NCI-H774 (cell line): ENCODE data around the gene CASQ2.
"Not testable (repeated sequence)": the region's sequence is repeated elsewhere in the genome, so short reads cannot be mapped to it uniquely, and the experiment has no call there.

Experiments used
- DNase-seq: peaks from one replicate; lab custom pipeline; 2025; lab: John Stamatoyannopoulos, UW

Gene CASQ2

DNA sequence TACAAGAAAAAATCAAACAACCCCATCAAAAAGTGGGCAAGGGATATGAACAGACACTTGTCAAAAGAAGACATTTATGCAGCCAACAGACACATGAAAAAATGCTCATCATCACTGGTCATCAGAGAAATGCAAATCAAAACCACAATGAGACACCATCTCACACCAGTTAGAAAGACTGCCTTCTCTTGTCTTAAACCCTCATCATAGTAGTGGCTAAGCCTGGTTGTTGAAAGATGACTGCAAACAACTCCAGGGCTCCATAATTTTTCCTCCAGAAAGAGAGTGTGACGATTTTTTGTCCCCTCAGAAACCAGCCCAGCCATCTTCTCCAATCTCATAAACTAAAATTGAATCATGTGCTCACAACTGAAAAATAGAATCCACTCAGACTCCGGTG lies 12.1 kb upstream of the CASQ2 start:
- DNase-seq, result not testable (repeated sequence)

- DNase-seq, result not testable (repeated sequence)
Observed at GRCh38 chr1:115779075-115779474, 10.6 kb upstream of the CASQ2 start.

- peak; percentile 78 for DNase-seq
Observed at GRCh38 chr1:115771847-115772457, 3.4 kb upstream of the CASQ2 start.

GRCh38 chr1:115771094-115771846 lies 2.8 kb upstream of the CASQ2 start:
- DNase-seq, result peak; percentile 55

GRCh38 chr1:115767403-115767802 lies 1.1 kb downstream of the CASQ2 start:
- DNase-seq, result no peak

GRCh38 chr1:115765091-115765490 lies 3.4 kb downstream of the CASQ2 start:
- DNase-seq, result no peak

DNA sequence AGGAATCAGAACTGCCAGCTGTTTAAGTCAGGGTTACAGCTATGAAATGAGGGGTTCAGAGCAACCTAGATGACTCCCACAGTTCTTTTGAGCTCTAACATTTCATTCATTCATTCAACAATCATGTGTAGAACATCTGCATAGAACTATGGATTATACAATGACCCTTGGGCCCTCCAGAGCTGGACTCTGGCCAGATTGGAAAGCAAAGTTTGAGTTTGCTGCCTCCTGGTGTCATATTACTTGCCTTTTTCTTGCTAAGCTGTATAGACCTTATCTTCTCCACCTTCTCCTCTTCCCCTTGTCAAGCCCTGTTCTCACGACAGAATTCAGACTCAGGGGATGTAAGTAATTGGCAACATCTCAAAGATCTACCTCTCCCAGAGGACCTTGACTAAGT lies 4.0 kb downstream of the CASQ2 start:
- peak; percentile 26 for DNase-seq

- no peak for DNase-seq
Observed at GRCh38 chr1:115762779-115763178, 5.7 kb downstream of the CASQ2 start.

DNA sequence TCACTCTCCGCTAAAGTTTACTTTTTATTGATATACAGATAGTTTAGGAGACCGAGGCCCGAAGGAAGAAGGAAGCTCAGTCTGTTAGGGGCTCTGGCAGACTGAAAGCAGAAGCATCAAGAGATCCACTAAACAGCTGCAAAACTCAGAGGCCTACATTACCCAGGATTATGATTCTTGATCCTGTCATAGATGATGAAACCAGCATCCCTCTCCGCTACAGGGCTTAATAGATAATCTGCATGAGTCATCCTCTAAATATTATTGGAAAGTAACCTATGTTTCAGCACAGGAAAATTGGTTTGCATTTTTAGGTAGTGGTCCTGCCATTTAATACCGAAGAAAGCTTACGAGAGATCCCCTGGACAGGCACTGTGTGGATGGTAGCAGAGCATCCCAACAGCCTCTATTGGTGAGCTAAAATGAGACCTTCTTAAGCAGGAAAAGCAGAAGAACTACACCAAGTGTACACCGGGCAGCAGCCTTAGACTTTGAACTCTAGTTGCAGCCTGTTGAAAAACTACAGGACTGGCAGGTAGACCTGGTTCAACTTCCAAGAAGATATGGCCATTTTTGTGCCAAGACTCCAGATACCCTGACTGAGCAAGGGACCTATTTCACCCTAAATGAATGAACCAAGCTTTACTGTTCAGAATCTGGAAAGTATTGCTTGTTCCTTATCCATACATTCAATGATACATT lies 6.8 kb downstream of the CASQ2 start:
- DNase-seq, result no peak

GRCh38 chr1:115757856-115758255 lies 10.7 kb downstream of the CASQ2 start:
- no peak for DNase-seq

DNA sequence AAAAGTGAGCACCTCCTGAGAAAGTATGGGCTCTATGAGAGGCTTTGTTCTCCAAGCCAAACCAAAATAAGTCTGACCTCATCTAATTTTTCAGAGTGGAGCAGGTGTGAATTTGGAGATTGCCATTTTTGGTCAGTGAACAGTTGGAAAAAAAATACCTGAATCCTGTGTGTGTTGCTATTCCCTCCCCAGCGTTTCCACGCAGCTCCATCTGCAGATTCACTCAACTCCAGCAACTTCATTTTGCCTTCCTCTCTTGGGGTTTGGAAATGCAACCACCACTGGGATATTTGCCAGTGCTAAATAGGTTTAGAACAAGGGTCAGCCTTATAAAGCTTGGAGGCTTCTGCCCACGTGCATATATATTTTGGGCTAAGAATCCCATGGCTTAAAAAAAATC lies 11.2 kb downstream of the CASQ2 start:
- no peak for DNase-seq

DNA sequence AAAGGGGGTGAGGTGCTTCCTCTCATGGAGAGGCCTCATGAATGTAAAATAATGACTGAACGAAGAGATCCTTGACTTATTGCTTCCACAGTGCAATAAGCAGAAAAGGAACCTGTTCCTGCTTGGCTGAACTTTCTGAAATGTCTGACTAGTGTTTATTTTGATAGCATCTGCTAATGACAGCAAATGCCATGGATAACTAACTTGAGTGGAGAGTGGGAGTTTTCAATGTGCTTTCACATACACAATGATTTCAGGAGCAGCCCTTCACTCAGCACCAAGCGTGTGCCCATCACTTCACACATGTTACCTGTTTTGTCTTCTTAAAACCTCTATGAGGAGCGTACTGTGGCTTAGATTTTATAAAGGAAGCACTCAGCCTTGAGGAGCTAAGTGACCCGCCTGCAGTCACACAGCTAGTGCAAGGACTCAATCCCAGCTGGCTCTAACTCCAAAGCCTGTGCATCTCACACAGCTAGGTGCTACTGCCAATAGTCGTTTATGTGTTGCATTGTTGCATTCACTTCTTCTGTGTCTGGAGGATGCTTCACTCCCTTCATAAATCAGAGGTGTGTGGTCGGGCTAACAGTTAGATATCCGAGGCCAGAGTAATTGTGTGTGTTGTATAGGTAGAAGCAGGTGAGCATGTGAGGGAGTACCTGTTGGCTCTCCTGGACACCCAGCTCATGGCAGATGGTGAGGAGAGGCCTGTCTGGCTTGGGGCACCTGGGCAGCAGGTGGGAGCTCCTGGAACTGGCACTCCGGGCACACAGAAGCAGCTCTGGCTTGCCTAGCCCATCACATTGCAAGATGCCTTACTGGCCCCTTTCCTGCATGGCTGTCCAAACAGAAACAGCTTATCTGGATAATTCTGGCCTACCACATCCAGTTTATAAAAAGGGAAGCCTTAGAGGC lies 12.8 kb downstream of the CASQ2 start:
- DNase-seq, result no peak

DNA sequence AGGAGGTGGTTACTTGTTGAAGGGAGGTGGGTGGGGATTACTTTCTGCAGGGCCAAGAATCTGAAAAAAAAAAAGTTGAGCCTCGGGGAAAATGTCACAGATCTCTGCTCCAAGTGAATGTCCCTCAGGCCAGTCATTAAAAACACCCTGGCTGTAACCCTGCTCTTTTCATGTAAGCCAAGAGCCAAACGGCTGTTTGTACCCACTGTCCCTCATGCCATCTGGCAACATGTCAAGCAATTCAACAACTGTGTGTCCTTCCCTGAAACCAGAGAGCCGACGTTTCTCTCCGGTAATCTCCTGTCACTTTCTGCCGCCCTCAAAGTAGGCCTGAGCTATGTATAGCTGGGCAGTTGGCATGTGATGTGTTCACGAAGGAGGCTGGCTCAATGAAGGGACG lies 14.7 kb downstream of the CASQ2 start:
- no peak for DNase-seq

- DNase-seq, result no peak
Observed at GRCh38 chr1:115753361-115753760, 15.2 kb downstream of the CASQ2 start.

DNA sequence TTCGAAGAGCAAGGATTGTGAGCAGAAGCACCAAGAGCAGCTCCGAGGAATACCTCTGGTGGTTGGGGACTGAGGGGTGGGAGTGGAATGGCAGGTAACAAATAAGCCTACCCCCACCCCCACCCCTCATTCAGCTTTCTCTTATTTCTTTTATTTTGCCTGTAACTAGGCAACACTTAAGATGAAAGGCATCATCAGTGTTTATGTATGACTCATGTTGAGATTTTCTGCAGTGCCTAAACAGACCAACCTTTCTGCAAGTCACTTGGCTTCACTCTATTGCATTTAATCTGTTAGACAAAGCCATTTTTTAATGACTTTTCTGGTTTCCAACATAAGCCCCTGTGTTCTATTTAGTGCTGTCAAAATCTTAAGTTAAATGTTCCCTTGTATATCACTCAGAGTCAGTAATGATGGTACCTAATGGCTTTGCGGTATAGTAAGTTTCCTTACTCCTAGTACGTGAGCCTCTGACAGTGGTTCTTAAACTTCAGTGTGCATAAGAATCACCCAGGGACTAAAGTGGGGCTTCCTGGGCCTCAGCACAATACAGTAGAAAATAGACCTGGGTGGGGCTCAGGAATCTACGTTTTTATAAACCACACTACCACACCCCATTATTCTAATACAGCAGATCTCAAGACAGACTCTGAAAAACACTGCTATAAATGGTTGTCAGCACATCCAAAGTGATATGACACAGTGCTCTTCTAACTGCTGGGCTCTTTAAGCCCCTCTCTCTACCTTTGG lies 19.9 kb downstream of the CASQ2 start:
- no peak for DNase-seq

GRCh38 chr1:115746021-115746690 lies 22.4 kb downstream of the CASQ2 start:
- no peak for DNase-seq

- DNase-seq, result no peak
Observed at GRCh38 chr1:115744646-115745275, 23.8 kb downstream of the CASQ2 start.

DNA sequence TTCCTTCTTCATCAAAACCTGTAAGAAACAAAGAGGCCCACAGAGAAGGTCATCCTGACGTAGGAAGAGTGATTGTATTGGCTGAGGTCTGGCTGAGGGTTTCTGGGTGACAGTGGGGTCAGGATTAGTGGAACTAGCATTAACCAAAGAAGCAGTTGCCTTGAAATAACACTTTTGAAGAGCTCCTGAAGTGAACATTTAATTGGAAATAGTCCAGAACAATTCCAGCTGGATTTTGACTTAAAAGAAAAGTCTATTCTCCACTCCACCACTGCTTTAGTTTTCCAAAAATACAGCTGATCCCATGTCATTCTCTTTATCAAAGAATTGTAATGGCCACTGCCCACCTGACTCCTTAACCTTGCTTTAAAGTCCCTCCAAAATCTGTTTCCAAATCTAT lies 27.7 kb downstream of the CASQ2 start:
- DNase-seq, result no peak

GRCh38 chr1:115732316-115732715 lies 36.2 kb downstream of the CASQ2 start:
- DNase-seq, result no peak

- no peak for DNase-seq
Observed at GRCh38 chr1:115729756-115730155, 38.8 kb downstream of the CASQ2 start.
